CD4-positive, alpha-beta T cell treated with Interleukin-6 at 100 ng/mL for 8 hours (primary cell): Measurements from ENCODE around the gene RNU1-4.
"Not testable (repeated sequence)": the region's sequence is repeated elsewhere in the genome, so short reads cannot be mapped to it uniquely, and the experiment has no call there.

Source experiments
- DNase-seq: peaks from one replicate; pipeline ENCODE4 v3.0.0-alpha.2; 2020; ENCODE audit warnings: mixed read lengths, low spot score

Gene RNU1-4

GRCh38 chr1:16770139-16770759, 29.9 kb downstream of the RNU1-4 start:
- DNase-seq: not testable (repeated sequence)

- DNase-seq: not testable (repeated sequence)
Measured at GRCh38 chr1:16770896-16771446, 30.7 kb downstream of the RNU1-4 start.

GRCh38 chr1:16772275-16773204, 32.2 kb downstream of the RNU1-4 start:
- not testable (repeated sequence) for DNase-seq

- not testable (repeated sequence) for DNase-seq
Measured at GRCh38 chr1:16773205-16773596, 32.9 kb downstream of the RNU1-4 start.

GRCh38 chr1:16773723-16774122, 33.4 kb downstream of the RNU1-4 start:
- not testable (repeated sequence) for DNase-seq

GRCh38 chr1:16774773-16775172, 34.5 kb downstream of the RNU1-4 start:
- DNase-seq: not testable (repeated sequence)

GRCh38 chr1:16775290-16775689, 35.0 kb downstream of the RNU1-4 start:
- not testable (repeated sequence) for DNase-seq

- not testable (repeated sequence) for DNase-seq
Measured at GRCh38 chr1:16776248-16776647, 35.9 kb downstream of the RNU1-4 start.

GRCh38 chr1:16776835-16777234, 36.5 kb downstream of the RNU1-4 start:
- not testable (repeated sequence) for DNase-seq

- not testable (repeated sequence) for DNase-seq
Measured at GRCh38 chr1:16777821-16778220, 37.5 kb downstream of the RNU1-4 start.

- not testable (repeated sequence) for DNase-seq
Measured at GRCh38 chr1:16779525-16779924, 39.2 kb downstream of the RNU1-4 start.

GRCh38 chr1:16781033-16781432, 40.7 kb downstream of the RNU1-4 start:
- DNase-seq: not testable (repeated sequence)

- DNase-seq: not testable (repeated sequence)
Measured at GRCh38 chr1:16781625-16782024, 41.3 kb downstream of the RNU1-4 start.

- DNase-seq: not testable (repeated sequence)
Measured at GRCh38 chr1:16784955-16785354, 44.6 kb downstream of the RNU1-4 start.

- peak; percentile 0 for DNase-seq
Measured at GRCh38 chr1:16786362-16786761, 46.0 kb downstream of the RNU1-4 start.

- DNase-seq: not testable (repeated sequence)
Measured at GRCh38 chr1:16787175-16787574, 46.9 kb downstream of the RNU1-4 start.

GRCh38 chr1:16787711-16788110, 47.4 kb downstream of the RNU1-4 start:
- not testable (repeated sequence) for DNase-seq
